Loucy (cell line): ENCODE measurements around the gene CADM3.

Source experiments
- CTCF ChIP-seq: fragments of 200-600 bp; sonication (generic); conservative IDR thresholded peaks from 2 replicates; pipeline ENCODE4 v1.5.1; 2014; ENCODE audit warnings: mild to moderate bottlenecking, antibody characterized with exemption, low read length
- EZH2phosphoT487 ChIP-seq: fragments of 200-600 bp; IDR thresholded peaks from 2 replicates; pipeline ENCODE4 v1.6.1; 2018; ENCODE audit warnings: antibody characterized with exemption, mild to moderate bottlenecking, moderate library complexity, borderline replicate concordance

GRCh38 chr1:159181328-159182024, 10.1 kb downstream of the CADM3 start:
- TF ChIP-seq CTCF (no peak), EZH2phosphoT487 (no peak)
